GM21390 (cell line): ENCODE results near the gene RPA4.
"Not testable (repeated sequence)": the region's sequence is repeated elsewhere in the genome, so short reads cannot be mapped to it uniquely, and the experiment has no call there.

ENCODE experiments used
- ATAC-seq: cut with Tn5 transposase; IDR thresholded peaks from one replicate; pipeline ENCODE4 v1.9.1; 2021; ENCODE audit not compliant: unreplicated experiment

RPA4 gene, protein sequence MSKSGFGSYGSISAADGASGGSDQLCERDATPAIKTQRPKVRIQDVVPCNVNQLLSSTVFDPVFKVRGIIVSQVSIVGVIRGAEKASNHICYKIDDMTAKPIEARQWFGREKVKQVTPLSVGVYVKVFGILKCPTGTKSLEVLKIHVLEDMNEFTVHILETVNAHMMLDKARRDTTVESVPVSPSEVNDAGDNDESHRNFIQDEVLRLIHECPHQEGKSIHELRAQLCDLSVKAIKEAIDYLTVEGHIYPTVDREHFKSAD

DNA sequence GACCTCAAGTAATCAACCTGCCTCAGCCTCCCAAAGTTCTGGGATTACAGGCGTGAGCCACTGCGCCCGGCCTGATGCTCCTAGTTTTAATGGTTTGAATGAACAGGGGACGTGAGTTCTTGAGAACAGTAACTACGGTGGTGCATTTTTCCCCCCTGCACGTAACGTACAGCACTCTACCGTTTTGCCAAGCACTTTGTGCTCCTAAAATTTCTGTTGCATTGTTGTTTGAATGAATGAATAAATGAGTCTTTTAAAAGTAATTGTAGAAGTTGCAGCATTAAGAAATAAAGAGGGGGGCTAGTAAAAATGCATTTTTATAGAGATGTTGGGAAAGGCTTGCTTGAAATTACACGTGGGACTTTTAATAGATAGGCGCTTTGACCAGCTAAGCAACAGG, at the start of gene RPA4:
Gene RPA4, plus strand, starts transcription at position 301 of the 400 bp plus-strand sequence. CDS start 403 bp downstream, outside the sequence.
- no peak for ATAC-seq

DNA sequence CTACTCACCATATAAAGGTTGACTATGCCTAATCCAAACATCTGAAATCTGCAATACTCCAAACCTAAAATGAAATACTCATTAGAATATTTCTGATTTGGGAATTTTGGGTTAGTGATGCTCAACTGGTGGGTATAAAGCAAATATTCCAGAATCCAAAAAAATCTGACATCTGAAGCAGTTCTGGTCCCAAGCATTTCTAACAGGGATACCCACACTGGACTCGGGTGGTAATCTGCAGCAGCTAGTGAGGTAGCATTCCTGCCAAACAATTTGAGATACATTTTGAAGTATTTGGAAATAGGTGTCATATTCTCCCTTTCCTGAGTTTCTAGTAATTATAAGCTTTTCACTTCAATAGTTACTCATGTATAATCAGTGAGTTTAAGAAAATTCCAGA, 49.6 kb upstream of the RPA4 start:
- no peak for ATAC-seq

DNA sequence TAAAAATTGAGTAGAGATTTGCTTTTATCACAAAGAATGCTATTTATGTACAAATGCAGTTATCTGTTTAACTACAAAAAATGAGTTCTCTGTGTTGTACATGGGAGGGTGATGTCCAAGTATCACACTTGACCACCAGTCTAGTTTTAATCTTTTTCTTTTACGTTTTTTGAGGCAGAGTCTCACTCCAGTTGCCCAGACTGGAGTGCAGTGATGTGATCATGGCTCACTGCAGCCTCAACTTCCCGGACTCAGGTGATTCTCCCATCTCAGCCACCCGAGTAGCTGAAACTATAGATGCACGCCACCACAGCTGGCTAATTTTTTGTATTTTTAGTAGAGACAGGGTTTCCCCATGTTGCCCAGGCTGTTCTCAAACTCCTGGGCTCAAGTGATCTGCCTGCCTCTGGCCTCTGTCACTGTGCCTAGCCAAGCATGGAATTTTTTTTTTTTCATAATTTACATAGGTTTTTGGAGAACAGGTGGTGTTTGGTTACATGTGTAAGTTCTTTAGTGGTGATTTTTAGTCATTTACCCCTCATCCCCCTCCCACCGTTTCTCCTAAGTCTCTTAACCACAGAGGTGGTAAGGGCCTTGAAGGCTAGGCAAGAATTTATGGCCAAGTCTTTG, 47.9 kb upstream of the RPA4 start:
- ATAC-seq: peak; percentile 74

DNA sequence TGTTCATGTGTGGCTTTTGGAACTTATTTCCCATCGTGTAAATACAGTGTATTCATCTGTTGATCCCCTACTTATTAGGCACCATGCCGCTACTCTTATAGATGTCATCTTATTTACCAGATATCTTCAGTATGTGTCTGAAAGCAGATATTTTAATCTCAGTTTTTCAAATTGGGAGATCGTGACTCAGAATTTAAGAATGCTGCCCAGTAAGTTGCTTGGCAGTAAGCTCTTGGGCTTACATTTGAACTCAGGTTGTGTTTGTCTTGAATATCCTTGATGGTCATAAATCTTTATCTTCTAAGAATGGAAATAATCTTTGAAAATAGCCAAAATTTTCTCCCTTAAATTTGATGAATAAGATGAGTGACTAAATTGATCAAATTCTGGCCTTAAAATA, 45.9 kb upstream of the RPA4 start:
- ATAC-seq: no peak

DNA sequence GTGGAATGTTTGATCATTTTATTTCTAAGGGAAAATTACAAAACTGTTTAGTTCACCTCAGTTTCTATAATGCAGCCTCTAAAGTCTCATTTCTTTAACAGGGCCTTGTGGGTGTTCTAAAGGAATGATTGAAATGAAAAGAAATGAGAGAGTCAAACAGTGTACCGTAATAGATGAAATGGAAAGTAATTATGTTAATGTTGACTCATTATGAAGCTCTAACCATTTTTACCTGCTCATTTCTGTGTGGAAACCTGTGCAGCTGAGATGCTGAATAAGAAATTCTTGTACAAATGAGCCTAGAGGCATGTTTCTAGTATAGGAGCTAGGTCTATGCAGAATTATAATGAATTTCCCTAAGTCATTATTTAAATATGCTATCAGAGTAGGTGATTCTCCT, 45.2 kb upstream of the RPA4 start:
- ATAC-seq: no peak

DNA sequence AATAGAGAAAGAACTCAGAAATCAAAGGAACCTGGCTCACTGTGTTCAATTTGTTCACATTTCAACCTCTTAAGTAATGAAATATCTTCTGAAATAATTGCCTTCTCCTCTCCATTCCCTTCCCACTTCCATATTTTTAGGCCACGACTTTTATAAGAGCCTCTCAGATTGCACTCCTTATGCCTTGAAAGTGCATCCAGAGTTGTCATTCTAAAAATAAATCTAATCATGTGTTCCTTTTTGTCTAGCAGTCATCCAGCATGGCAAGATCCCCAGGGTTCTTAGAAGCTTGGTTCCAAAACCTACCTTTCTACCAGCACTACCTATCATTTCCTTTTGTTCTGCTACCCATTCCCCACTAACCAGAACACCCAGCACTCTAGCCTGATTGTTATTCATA, 42.4 kb upstream of the RPA4 start:
- ATAC-seq: no peak

DNA sequence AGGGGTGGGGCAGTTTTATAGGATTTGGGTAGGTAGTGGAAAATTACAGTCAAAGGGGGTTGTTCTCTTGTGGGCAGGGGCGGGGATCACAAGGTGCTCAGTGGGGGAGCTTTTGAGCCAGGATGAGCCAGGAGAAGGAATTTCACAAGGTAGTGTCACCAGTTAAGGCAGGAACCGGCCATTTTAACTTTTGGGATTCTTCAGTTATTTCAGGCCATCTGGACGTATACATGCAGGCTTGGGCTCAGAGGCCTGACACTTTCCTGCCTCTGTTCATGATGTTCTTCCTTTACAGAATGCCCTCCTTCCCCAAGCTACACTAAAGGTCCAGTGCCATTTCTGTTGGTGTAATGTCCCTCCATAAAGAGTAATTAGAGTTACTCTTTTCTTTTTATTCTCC, 41.8 kb upstream of the RPA4 start:
- ATAC-seq: not testable (repeated sequence)

DNA sequence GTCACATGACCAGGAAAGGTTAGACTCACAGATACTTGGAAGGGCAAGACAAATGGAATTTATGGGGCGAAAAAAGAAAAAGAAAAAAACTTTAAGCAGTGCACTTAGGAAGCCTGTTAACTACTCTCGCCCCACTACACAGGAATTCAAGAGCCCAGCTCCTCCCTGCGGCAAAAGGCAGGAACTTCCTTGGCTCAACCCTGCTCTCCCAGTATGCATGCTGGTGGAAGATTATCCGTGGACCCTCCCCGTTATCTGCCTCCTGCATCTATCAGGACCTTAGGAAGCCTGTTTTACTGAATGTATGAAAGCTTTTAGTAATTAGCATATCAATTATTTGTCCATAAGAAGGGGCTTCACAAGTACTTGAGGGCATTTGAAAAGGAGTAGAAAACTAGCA, 40.1 kb upstream of the RPA4 start:
- no peak for ATAC-seq

DNA sequence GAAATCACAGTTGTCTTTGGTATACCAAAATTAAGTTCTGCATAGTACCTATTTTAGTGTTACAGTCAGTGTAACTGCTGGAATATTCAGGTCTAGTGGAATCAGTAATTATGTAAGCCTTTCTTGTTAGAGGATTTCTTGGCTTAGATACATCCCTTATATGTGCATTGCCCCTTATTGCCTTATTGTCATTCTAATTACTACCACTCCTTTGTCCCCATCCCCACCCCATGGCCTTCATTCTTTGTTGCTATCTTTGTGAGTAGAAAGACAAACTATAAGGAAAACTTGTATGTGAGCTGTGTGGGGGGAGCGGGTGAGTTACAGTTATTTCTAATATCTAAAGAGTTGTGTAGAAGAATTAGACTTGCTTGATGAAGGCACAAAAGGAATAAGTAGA, 36.9 kb upstream of the RPA4 start:
- ATAC-seq: no peak

DNA sequence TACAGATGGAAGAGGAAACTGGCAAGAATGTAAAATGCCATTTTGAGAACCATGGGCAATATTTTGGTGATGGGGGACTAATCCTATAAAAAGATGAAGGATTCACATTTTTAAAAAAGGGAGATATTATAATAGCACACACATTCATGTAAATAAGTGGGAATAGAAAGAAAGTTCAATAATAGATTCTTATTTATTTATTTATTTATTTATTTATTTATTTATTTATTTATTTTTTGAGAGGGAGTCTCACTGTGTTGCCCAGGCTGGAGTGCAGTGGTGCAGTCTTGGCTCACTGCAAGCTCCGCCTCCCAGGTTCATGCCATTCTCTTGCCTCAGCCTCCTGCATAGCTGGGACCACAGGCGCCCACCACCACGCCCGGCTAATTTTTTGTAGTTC, 24.3 kb upstream of the RPA4 start:
- not testable (repeated sequence) for ATAC-seq

DNA sequence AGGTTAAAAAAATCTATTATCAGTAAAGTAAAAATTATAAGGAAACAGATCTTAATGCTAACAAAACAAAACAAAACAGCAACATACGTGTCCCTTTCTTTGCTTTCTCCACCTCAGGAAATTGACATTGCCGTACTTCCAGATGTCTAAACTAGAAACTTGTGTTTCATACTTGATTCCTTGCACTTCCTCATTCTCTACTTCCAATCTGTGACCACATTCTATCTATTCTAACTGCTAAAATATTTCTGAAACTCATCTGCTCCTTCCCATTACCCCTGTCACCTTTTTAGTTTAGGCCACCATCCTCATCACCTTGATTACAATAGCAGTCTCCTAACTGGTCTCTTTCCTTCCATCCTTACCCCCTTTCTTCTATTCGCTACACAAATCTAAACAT, 22.5 kb upstream of the RPA4 start:
- peak; percentile 78 for ATAC-seq

DNA sequence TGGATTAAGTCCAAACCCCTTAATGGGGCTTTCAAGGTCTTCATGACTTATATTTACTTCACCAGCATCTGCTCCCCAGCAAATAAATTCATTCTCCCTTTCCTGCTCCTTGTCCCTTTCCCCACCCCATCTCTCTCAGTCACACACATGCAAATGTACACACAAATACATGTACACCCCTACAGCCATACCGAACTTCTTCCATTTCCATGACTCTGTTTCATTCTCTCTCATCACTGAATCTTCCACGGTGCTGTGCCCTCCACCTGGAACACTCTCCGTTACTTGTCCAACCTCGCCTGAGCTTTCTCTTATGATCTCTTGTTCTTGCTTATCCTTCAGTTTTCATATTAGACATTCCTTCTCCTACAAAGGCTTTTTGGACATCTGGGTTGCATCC, 22.0 kb upstream of the RPA4 start:
- peak; percentile 40 for ATAC-seq

DNA sequence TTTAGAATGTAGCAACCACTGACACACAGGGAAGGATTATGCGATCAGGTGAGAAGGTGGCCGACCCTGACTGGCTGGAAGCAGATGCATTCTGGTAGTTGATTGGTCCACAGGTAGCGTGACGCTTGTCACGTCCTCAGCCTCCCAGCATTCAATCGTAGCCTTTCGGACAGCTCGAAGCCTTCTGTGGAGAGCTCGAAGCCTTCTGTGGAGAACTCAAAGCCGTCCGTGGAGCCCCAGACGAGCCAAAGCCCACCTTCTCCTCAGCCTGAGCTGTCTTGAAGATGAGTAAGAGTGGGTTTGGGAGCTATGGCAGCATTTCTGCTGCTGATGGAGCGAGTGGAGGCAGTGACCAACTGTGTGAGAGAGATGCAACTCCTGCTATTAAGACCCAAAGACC, 319 bp downstream of the RPA4 start:
- no peak for ATAC-seq

DNA sequence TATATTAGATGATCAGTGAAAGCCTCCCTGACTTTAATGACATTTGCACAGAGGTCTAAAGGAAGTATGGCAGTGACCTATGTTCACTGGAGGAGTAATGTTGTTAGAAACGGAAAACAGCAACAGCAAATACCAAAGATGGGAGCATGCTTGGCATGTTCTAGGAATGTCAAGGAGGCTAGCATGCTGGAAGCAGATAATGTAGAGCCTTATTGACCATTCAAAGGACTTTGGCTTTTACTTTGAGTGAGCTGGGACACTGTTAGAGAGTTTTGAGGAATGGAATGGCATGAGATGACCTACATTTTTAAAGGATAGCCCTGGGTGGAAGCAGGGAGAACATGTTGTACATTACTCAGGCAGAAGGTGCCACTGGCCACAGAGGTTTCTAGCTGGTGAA, 6.0 kb downstream of the RPA4 start:
- no peak for ATAC-seq

DNA sequence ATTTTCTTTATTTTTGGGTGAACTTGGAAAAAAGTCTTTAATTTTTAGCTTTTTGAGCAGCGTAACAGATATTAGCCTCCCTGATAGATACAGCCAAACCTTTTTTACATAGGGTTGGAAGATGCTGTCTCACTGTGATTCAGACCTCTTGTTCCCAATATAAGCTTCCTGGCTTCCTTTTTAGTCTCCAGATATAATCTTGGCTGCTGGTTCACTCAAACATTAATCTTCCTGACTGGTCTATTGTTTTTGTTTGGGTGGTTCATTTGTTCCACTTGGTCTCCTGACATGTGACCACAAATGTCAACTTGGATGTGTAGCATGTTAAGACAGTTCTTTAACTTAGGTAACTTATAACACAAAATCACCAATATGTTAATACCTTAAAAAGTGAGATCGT, 23.0 kb downstream of the RPA4 start:
- ATAC-seq: no peak

DNA sequence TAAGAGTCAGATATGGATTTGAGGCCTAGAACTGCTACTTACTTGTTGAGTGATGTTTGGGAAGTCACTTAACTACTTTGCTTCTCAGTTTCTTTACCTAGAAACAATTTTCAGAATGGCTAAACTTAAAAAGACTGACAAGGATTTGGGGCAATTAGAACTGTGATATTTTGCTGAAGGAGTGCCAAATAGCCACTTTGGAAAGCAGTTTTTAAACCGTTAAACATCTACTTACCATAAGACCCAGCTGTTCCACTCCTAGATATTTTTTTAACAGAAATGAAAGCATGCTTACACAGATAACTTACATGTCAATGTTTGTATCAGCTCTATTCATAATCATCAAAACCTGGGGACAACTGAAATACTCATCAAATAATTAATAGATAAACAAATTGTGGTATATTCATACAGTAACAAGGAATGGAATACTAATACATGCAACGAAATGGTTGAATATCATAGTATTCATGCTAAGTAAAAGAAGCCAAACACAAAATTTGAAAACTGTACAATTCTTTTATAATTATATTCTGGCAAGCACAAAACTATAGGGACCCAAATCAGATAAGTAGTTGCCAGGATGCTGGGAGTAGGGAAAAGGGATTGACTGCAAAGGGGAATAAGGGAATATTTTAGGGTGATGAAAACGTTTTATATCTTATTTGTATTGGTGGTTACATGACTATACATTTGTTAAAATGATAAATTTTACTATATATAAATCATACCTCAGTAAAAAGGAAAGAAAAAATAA, 24.0 kb downstream of the RPA4 start:
- ATAC-seq: no peak

DNA sequence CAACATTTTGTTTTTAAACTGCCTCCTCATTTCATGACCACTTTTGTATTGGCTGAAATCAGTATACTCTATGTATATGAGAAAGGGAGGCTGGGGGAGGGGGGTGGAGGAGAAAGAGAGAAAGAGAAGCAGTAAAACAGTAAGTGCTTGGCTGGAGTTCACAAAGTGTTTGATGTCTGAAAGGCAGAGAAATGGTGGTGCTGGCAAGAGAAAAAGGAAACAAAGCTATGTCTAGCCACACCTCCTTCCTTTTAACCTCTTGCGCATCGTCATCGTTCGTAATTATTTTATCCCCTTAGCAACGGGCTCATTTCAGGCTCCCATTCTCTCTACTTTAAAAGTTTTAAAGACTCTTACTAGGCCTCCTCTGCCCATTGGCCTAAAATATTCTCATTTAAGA, 25.6 kb downstream of the RPA4 start:
- no peak for ATAC-seq

DNA sequence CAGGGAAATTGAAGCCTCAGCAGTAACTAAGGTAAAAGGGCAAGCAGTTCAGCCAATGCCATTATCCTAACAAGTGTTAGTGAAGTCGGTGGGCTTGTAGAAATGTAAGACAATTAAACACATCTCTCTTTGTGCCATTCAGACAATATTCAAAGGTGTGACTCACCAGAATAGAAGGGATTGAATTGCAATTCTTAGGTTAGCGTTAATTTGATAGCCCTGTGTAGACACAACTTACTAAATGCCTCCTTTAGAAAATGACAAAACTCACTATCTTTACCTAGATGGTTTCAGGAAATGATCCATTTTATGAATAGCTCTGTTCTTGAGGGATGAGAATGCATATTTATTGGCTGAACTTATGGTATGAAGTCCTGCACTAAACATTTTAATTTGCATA, 35.2 kb downstream of the RPA4 start:
- no peak for ATAC-seq

DNA sequence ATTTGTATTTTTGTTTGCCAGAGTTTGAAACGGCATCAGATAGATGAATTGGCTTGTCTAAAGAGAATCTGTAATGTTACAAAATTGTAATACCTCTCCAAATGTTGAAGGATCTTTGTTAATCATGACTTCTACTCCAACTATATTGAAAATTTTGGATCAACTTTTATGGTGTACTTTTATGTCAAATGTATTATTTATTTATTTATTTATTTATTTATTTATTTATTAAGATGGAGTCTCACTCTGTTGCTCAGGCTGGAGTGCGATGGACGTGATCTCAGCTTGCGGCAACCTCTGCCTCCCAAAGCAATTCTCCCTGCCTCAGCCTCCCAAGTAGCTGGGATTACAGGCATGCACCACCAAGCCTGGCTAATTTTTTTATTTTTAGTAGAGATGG, 36.0 kb downstream of the RPA4 start:
- ATAC-seq: no peak

DNA sequence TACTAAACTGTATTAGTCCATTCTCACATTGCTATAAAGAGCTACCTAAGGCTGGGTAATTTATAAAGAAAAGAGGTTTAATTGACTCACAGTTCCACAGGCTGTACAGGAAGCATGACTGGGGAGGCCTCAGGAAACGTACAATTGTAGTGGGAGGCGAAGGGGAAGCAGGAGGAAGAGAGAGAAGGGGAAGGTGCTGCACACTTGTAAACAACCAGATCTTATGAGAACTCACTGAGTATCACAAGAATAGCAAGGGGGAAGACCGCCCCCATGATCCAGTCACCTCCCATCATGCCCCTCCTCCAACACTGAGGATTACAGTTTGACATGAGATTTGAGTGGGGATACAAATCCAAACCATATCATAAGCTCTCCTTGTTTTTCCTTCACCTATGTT, 40.9 kb downstream of the RPA4 start:
- ATAC-seq: no peak

DNA sequence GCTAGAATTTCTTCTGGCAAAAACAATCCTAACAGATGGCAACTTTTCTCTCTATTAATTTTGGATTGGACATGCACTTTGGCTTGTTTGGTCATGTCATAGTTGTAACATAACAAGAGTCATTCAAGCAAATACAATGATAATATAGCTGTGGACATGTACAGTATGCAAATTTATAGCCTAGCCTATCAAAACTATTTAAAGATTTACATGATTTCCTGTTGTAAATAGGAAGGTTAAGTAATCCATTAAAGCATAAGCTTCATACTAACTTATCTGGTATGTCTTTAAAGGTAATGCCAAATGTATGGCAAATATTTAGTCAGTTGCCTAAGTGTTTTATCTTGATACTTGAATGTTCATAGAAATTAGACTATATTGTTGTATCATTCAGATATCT, 45.3 kb downstream of the RPA4 start:
- no peak for ATAC-seq
